SK-N-SH (cell line): Measurements from ENCODE around the gene PTPN4. TPM values are rescaled to one million over a fixed set of nuclear protein-coding genes. Genes with fewer than 3 reads are reported as not detected.

Source experiments
- CTCF ChIA-PET: fragments of 300-600, 350-600 bp; formaldehyde crosslinking; extraction: SDS; loops from one replicate; lab custom pipeline; 2021; lab: Yijun Ruan, JAX
- POLR2A ChIA-PET: fragments of 350-600 bp; sonication (Branson Sonifier 250); formaldehyde crosslinking; extraction: SDS; loops from one replicate; lab custom pipeline; 2020; ENCODE audit warnings: antibody characterized with exemption, inconsistent platforms; lab: Yijun Ruan, JAX
- DNase-seq: peaks from one replicate; pipeline ENCODE4 v3.0.0; 2012
- H2AFZ ChIP-seq: fragments of 200-600 bp; sonication (generic); 2 replicates; pipeline ENCODE4 v1.8.1; 2016; ENCODE audit warnings: antibody characterized with exemption, mild to moderate bottlenecking, low read depth
- H3F3A ChIP-seq: fragments of 200-600 bp; sonication (generic); replicated peaks from 2 replicates; pipeline ENCODE3; 2016; ENCODE audit warnings: antibody characterized with exemption, mild to moderate bottlenecking; ENCODE audit not compliant: insufficient read depth
- H3K27ac ChIP-seq, 2 experiments: fragments of 200-500 bp in 1 of 2; fragments of 200-600 bp in 1 of 2; sonication (Bioruptor generic) in 1 of 2; sonication (generic), shearing (Covaris generic) in 1 of 2; 2 replicates each; pipeline versions ENCODE4 v1.5.1 to v1.6.1; 2014 to 2016; ENCODE audit warnings: low read depth in 2 of 2, inconsistent platforms in 1 of 2, low read length in 1 of 2, mild to moderate bottlenecking in 1 of 2, mixed read lengths in 1 of 2
- H3K27me3 ChIP-seq: fragments of 200-600 bp; sonication (generic), shearing (Covaris generic); 2 replicates; pipeline ENCODE4 v1.6.1; 2016; ENCODE audit warnings: mixed run types; ENCODE audit not compliant: insufficient read depth
- H3K36me3 ChIP-seq, 2 experiments: fragments of 200-500 bp in 1 of 2; fragments of 200-600 bp in 1 of 2; sonication (Bioruptor generic) in 1 of 2; sonication (generic) in 1 of 2; replicated peaks in 1 of 2; 2 replicates each; pipeline versions ENCODE3 to v1.5.1; 2014 to 2016; ENCODE audit warnings: low read length in 1 of 2, mild to moderate bottlenecking in 1 of 2; ENCODE audit not compliant: insufficient read depth in 2 of 2, control insufficient read depth in 1 of 2
- H3K4me1 ChIP-seq, 2 experiments: fragments of 200-500 bp in 1 of 2; fragments of 200-600 bp in 1 of 2; sonication (Bioruptor generic) in 1 of 2; sonication (generic), shearing (Covaris generic) in 1 of 2; 2 replicates each; pipeline versions ENCODE4 v1.5.1 to v1.6.1; 2014 to 2016; ENCODE audit warnings: low read depth in 1 of 2, low read length in 1 of 2, mixed run types in 1 of 2; ENCODE audit not compliant: insufficient read depth in 2 of 2, control insufficient read depth in 1 of 2
- H3K4me2 ChIP-seq: fragments of 200-600 bp; sonication (generic), shearing (Covaris generic); 2 replicates; pipeline ENCODE4 v1.6.1; 2017; ENCODE audit warnings: mixed run types
- H3K4me3 ChIP-seq, 2 experiments: fragments of 200-500 bp in 1 of 2; fragments of 200-600 bp in 1 of 2; sonication (Bioruptor generic) in 1 of 2; sonication (generic), shearing (Covaris generic) in 1 of 2; 2 replicates each; pipeline versions ENCODE4 v1.5.1 to v1.8.1; 2014 to 2016; ENCODE audit warnings: low read depth in 2 of 2, inconsistent platforms in 1 of 2, low read length in 1 of 2, mild to moderate bottlenecking in 1 of 2, mixed read lengths in 1 of 2, moderate library complexity in 1 of 2
- H3K79me2 ChIP-seq: fragments of 200-600 bp; sonication (generic); 2 replicates; pipeline ENCODE4 v1.8.1; 2017; ENCODE audit warnings: mild to moderate bottlenecking; ENCODE audit not compliant: insufficient read depth
- H3K9ac ChIP-seq: fragments of 200-600 bp; sonication (generic); 2 replicates; pipeline ENCODE4 v1.6.1; 2017; ENCODE audit warnings: mixed run types
- H3K9me2 ChIP-seq: fragments of 200-600 bp; sonication (generic); 2 replicates; pipeline ENCODE4 v1.6.1; 2017; ENCODE audit warnings: mixed run types
- H3K9me3 ChIP-seq: fragments of 200-600 bp; sonication (generic); 2 replicates; pipeline ENCODE4 v1.6.1; 2017; ENCODE audit warnings: mixed run types, mild to moderate bottlenecking, moderate library complexity
- H4K20me1 ChIP-seq: fragments of 200-600 bp; sonication (generic); 2 replicates; pipeline ENCODE4 v1.6.1; 2017; ENCODE audit warnings: mild to moderate bottlenecking, mixed run types; ENCODE audit not compliant: insufficient read depth
- EP300 ChIP-seq, 2 experiments: IDR thresholded peaks; 2 replicates each; pipeline versions ENCODE4 v1.4.0 to v1.6.1; 2012; ENCODE audit warnings: borderline replicate concordance in 1 of 2, low read depth in 1 of 2, low read length in 1 of 2
- FOSL2 ChIP-seq: IDR thresholded peaks from 2 replicates; pipeline ENCODE4 v1.4.0; 2012; ENCODE audit warnings: low read depth, mild to moderate bottlenecking, moderate library complexity, borderline replicate concordance
- FOXM1 ChIP-seq: IDR thresholded peaks from 2 replicates; pipeline ENCODE4 v1.4.0; 2012; ENCODE audit warnings: low read depth, mild to moderate bottlenecking
- GABPA ChIP-seq: IDR thresholded peaks from 2 replicates; pipeline ENCODE4 v1.4.0; 2012; ENCODE audit warnings: low read depth, mild to moderate bottlenecking
- GATA2 ChIP-seq: sonication (generic); formaldehyde crosslinking; IDR thresholded peaks from 2 replicates; pipeline ENCODE4 v1.5.0; 2020; ENCODE audit warnings: mild to moderate bottlenecking, missing genetic modification reagents
- JUND ChIP-seq: IDR thresholded peaks from 2 replicates; pipeline ENCODE4 v1.4.0; 2012
- MEF2A ChIP-seq: IDR thresholded peaks from 2 replicates; pipeline ENCODE4 v1.4.0; 2012; ENCODE audit warnings: low read depth, borderline replicate concordance
- MXI1 ChIP-seq: IDR thresholded peaks from 2 replicates; pipeline ENCODE4 v1.6.1; 2012; ENCODE audit warnings: mild to moderate bottlenecking, low read depth, low read length, improper control_type of control experiment
- NFIC ChIP-seq: IDR thresholded peaks from 2 replicates; pipeline ENCODE4 v1.4.0; 2012; ENCODE audit warnings: borderline replicate concordance
- NRF1 ChIP-seq: IDR thresholded peaks from 2 replicates; pipeline ENCODE4 v1.6.1; 2012; ENCODE audit warnings: low read depth, mild to moderate bottlenecking, low read length
- POLR2AphosphoS5 ChIP-seq: IDR thresholded peaks from 2 replicates; pipeline ENCODE4 v1.6.1; 2012; ENCODE audit warnings: low read depth, low read length
- RCOR1 ChIP-seq: fragments of 150-350 bp; IDR thresholded peaks from 2 replicates; pipeline ENCODE4 v1.6.1; 2017; ENCODE audit warnings: antibody characterized with exemption, low read length
- RFX5 ChIP-seq: IDR thresholded peaks from 2 replicates; pipeline ENCODE4 v1.6.1; 2012; ENCODE audit warnings: mild to moderate bottlenecking, improper control_type of control experiment, low read length
- RXRA ChIP-seq: IDR thresholded peaks from 2 replicates; pipeline ENCODE4 v1.4.0; 2012; ENCODE audit warnings: low read depth, mild to moderate bottlenecking, borderline replicate concordance
- SMC3 ChIP-seq: IDR thresholded peaks from 2 replicates; pipeline ENCODE4 v1.6.1; 2012; ENCODE audit warnings: low read depth, low read length, improper control_type of control experiment
- TAF1 ChIP-seq: IDR thresholded peaks from 2 replicates; pipeline ENCODE4 v1.6.1; 2012; ENCODE audit warnings: low read depth, mild to moderate bottlenecking, low read length, moderate library complexity, borderline replicate concordance
- TEAD4 ChIP-seq: IDR thresholded peaks from 2 replicates; pipeline ENCODE4 v1.4.0; 2012; ENCODE audit warnings: mild to moderate bottlenecking, borderline replicate concordance; ENCODE audit not compliant: insufficient read depth
- USF1 ChIP-seq: IDR thresholded peaks from 2 replicates; pipeline ENCODE4 v1.4.0; 2012; ENCODE audit warnings: low read depth, borderline replicate concordance
- YY1 ChIP-seq: IDR thresholded peaks from 2 replicates; pipeline ENCODE4 v1.4.0; 2012; ENCODE audit warnings: low read depth, mild to moderate bottlenecking
- WGBS: methylation state at CpG from one replicate; pipeline ENCODE4 v1.1.6; 2017; ENCODE audit warnings: low lambda C conversion rate; 5-methylcytosine and 5-hydroxymethylcytosine counted together
- polyA plus RNA-seq, 3 experiments: library from polyadenylated mRNA; depleted of rRNA; stranded (reverse); fragments of >200 nt; gene quantifications; 2 replicates each; pipeline ENCODE4 v1.2.3, GENCODE V29; 2012
- TF ChIP-seq, protein P1 (sequence below): IDR thresholded peaks from 2 replicates; pipeline ENCODE4; 2012
- TF ChIP-seq, protein P2 (sequence below): IDR thresholded peaks from 2 replicates; pipeline ENCODE4 v1.4.0; 2012; ENCODE audit warnings: low read depth, borderline replicate concordance

The PTPN4 gene
- polyA plus RNA-seq, 1 of the 3 experiments (the other 2 are of a cell fraction): 6.2 TPM

- Histone ChIP-seq H3F3A (no peaks in the 10 kb centered on the region), H2AFZ (no peak overlapping the region), H3K9ac (no peak overlapping the region), H3K79me2 (peaks cover 59% of the 10 kb centered on the region), H3K27me3 (no peaks in the 10 kb centered on the region), H3K27ac (no peak overlapping the region), H3K9me3 (no peaks in the 10 kb centered on the region), H3K36me3 (no peaks in the 10 kb centered on the region), H4K20me1 (0 out of 2 replicates have a peak, but pooled peaks cover 8% of the 10 kb centered on the region), H3K9me2 (no peaks in the 10 kb centered on the region), H3K4me1 (peaks cover 9 to 12% of the 10 kb centered on the region in 2 experiments; a peak in 2 of 4 replicates), H3K4me2 (no peak overlapping the region), H3K4me3 (no peak overlapping the region)
- ChIA-PET CTCF (no interaction called here), POLR2A (no interaction called here)
- 99% methylated on average over 4 of the region's 4 CpGs for WGBS
- no peak for DNase-seq
- TF ChIP-seq RCOR1 (no peak), MEF2A (no peak), RFX5 (no peak), TEAD4 (no peak), GABPA (no peak), POLR2AphosphoS5 (no peak), GATA2 (no peak), TAF1 (no peak), NRF1 (no peak), EP300 (IDR thresholded peaks at IDR 0.05; ENCODE audit: borderline replicate concordance in 1 of 2, low read depth in 1 of 2, low read length in 1 of 2) (no peak), USF1 (no peak)
- TF ChIP-seq, protein P1, sequence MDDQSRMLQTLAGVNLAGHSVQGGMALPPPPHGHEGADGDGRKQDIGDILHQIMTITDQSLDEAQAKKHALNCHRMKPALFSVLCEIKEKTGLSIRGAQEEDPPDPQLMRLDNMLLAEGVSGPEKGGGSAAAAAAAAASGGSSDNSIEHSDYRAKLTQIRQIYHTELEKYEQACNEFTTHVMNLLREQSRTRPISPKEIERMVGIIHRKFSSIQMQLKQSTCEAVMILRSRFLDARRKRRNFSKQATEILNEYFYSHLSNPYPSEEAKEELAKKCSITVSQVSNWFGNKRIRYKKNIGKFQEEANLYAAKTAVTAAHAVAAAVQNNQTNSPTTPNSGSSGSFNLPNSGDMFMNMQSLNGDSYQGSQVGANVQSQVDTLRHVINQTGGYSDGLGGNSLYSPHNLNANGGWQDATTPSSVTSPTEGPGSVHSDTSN: no peak
- TF ChIP-seq, protein P2, sequence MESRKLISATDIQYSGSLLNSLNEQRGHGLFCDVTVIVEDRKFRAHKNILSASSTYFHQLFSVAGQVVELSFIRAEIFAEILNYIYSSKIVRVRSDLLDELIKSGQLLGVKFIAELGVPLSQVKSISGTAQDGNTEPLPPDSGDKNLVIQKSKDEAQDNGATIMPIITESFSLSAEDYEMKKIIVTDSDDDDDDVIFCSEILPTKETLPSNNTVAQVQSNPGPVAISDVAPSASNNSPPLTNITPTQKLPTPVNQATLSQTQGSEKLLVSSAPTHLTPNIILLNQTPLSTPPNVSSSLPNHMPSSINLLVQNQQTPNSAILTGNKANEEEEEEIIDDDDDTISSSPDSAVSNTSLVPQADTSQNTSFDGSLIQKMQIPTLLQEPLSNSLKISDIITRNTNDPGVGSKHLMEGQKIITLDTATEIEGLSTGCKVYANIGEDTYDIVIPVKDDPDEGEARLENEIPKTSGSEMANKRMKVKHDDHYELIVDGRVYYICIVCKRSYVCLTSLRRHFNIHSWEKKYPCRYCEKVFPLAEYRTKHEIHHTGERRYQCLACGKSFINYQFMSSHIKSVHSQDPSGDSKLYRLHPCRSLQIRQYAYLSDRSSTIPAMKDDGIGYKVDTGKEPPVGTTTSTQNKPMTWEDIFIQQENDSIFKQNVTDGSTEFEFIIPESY: no peak
These were observed 13.0 kb downstream of the PTPN4 start for GRCh38 chr2:119772767-119773166.

- POLR2A ChIA-PET: no interaction called here
- H3K79me2 ChIP-seq: peaks cover 54% of the 10 kb centered on the region
These were observed 14.3 kb downstream of the PTPN4 start for GRCh38 chr2:119774026-119774425.

More at GRCh38 chr2:119774026-119774425, 14.3 kb downstream of the PTPN4 start:
- no peaks in the 10 kb centered on the region for H3K9me2 ChIP-seq
- H3K4me2 ChIP-seq: no peak overlapping the region
- no peaks in the 10 kb centered on the region for H3K27me3 ChIP-seq
- CTCF ChIA-PET: interaction anchor here (0.7 to 1.1 kb wide), 2 partner anchors 9 to 42 kb away, joined by 3 read pairs; no protein-coding TSS in a partner anchor
- TF ChIP-seq FOXM1: no peak
- no peak for TF ChIP-seq NFIC
- TF ChIP-seq RXRA: no peak
- no peak for TF ChIP-seq RCOR1
- TF ChIP-seq GABPA: no peak
- no peak for TF ChIP-seq FOSL2
- no peak for TF ChIP-seq MEF2A
- TF ChIP-seq GATA2: no peak
- no peak for TF ChIP-seq USF1
- TF ChIP-seq YY1: no peak
- no peak for TF ChIP-seq JUND
- no peak for TF ChIP-seq MXI1
- TF ChIP-seq SMC3: no peak
- TF ChIP-seq EP300 (IDR thresholded peaks at IDR 0.05; ENCODE audit: borderline replicate concordance in 1 of 2, low read depth in 1 of 2, low read length in 1 of 2): no peak
- peaks cover 9 to 12% of the 10 kb centered on the region in 2 experiments; a peak in 2 of 4 replicates for H3K4me1 ChIP-seq
- no peak overlapping the region for H3K4me3 ChIP-seq
- H3K27ac ChIP-seq: no peak overlapping the region
- no peaks in the 10 kb centered on the region for H3K36me3 ChIP-seq
- H3F3A ChIP-seq: no peaks in the 10 kb centered on the region
- no peak overlapping the region for H3K9ac ChIP-seq
- no peak for DNase-seq
- H4K20me1 ChIP-seq: 0 out of 2 replicates have a peak, but pooled peaks cover 8% of the 10 kb centered on the region
- no peak overlapping the region for H2AFZ ChIP-seq
- H3K9me3 ChIP-seq: no peaks in the 10 kb centered on the region
